Measurements from ENCODE around the gene TDRD6.

The TDRD6 gene

GRCh38 chr6:46684771-46685170 lies 2.9 kb upstream of the TDRD6 start:
- no peak for DNase-seq

GRCh38 chr6:46688117-46688965 lies 656 bp downstream of the TDRD6 start:
- no peak for DNase-seq

DNA sequence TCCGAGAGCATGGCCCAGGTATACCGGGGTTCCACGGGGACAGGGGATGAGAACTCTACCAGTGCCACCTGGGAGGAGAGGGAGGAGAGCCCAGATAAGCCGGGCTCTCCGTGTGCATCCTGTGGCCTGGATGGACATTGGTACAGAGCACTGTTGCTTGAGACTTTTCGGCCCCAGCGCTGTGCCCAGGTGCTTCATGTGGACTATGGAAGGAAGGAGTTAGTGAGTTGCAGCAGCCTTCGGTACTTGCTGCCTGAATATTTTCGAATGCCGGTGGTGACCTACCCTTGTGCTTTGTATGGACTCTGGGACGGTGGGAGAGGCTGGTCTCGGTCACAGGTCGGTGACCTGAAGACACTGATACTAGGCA lies 1.3 kb downstream of the TDRD6 start:
- DNase-seq = no peak

DNA sequence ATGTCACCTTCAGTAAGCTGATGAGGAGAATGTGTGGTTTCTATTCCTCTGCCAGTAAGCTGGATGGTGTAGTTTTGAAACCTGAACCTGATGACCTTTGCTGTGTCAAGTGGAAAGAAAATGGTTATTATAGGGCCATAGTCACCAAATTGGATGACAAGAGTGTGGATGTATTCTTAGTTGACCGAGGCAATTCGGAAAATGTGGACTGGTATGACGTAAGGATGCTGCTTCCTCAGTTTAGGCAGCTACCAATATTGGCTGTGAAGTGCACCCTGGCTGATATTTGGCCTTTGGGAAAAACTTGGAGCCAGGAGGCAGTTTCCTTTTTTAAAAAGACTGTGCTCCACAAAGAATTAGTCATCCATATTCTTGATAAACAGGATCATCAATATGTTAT lies 2.0 kb downstream of the TDRD6 start:
- no peak for DNase-seq

- DNase-seq = no peak
These were observed 2.6 kb downstream of the TDRD6 start for GRCh38 chr6:46690141-46690755.

DNA sequence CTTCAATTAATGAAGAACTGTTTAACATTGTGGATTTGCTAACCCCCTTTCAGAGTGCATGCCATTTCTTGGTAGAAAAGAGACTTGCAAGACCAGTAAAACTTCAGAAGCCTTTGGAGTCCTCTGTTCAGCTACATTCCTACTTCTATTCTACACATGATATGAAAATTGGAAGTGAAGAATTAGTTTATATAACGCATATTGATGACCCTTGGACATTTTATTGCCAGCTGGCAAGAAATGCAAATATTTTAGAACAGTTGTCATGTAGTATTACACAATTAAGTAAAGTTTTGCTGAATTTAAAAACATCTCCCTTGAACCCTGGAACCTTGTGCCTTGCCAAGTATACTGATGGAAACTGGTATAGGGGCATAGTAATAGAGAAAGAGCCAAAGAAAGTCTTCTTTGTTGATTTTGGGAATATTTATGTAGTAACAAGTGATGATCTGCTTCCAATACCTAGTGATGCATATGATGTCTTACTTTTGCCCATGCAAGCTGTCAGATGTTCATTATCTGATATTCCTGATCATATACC lies 3.3 kb downstream of the TDRD6 start:
- no peak for DNase-seq

GRCh38 chr6:46699970-46700369 lies 12.3 kb downstream of the TDRD6 start:
- no peak for DNase-seq

GRCh38 chr6:46704562-46704961 lies 16.9 kb downstream of the TDRD6 start:
- no peak for DNase-seq

- no peak for DNase-seq
These were observed 18.8 kb downstream of the TDRD6 start for GRCh38 chr6:46706464-46706863.

- DNase-seq = no peak
These were observed 23.8 kb downstream of the TDRD6 start for GRCh38 chr6:46711491-46711890.

GRCh38 chr6:46715141-46715540 lies 27.5 kb downstream of the TDRD6 start:
- DNase-seq = no peak

GRCh38 chr6:46719099-46719498 lies 31.4 kb downstream of the TDRD6 start:
- no peak for DNase-seq

- DNase-seq = no peak
These were observed 32.7 kb downstream of the TDRD6 start for GRCh38 chr6:46720401-46720800.

DNA sequence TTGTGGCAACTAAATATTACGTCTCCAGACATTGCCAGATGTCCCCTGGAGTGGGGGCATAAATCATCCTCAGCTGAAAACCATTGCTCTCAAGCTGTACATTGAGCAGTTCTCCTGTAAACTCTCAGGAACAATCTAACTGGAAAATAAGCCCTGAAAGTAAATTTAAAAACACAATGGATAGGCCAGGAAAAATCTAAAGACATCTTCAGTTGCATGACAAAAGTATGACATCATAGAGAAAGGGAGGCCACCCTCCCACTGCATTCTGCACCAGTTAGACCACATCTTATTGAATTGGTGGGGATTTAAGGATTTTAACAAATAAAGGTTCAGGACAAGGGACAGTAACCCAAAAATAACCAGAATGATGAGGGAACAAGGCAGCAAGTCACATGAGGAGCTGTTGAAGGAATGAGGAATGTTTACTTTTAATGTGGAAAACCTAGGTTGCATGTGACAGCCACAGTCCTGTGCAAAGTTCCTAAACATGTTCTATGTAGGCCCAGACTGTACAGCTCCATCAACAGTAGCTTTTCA lies 42.2 kb downstream of the TDRD6 start:
- DNase-seq = no peak

DNA sequence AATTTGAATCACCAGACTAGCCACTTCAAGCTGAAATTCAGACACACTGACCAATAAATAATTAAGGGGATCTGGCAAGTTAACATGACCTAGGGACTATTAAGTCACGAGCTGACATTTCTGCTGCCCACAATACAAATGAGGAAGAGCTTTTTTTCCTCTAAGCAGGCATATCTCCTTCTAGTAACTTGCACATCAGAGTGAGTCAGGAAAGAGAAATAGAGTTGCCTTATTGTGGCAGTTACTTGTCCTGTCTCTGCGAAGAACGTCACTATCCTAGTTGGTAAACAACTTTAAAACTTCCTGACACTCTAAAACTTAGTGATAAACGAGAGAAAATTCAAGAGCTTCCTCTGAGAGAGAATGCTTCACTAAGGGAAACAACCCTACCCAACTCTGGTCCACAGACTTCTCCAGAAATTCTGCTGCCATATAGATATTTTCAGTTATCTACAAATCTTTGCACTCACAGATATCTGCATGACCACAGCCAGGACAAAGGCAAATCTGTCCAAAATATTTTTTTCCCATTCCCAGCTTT lies 43.3 kb downstream of the TDRD6 start:
- DNase-seq = no peak

DNA sequence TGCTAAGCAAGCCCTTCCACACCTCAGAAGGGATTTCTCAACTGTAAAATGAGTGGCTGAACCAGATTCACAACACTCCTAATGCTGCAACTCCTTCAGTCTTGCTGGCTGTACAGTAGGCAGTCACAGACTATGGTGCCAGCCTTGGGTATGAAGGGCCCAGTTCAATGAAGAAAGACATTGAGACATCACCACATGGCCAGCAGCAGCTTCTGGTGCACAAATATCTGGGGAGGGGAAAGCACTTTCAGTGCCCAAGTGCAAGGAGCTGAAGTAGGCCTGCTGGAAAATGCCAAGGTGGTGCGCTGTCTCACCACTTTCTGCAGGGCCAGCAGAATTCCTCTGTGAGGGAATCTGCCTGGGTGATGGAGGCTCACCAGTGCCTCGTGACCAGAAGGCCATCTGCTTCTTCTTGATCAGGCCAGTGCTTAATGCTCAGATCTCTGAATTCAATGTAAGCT lies 45.7 kb downstream of the TDRD6 start:
- DNase-seq = no peak

GRCh38 chr6:46734867-46735719 lies 47.4 kb downstream of the TDRD6 start, which contains the start of gene PLA2G7:
TSS of gene PLA2G7 (minus strand) at chr6:46735375. CDS start at chr6:46722891, 12,484 bp downstream.
- no peak for DNase-seq

- DNase-seq = no peak
These were observed 48.0 kb downstream of the TDRD6 start for GRCh38 chr6:46735720-46736031.

- DNase-seq = no peak
These were observed 49.2 kb downstream of the TDRD6 start for GRCh38 chr6:46736906-46737305.

DNA sequence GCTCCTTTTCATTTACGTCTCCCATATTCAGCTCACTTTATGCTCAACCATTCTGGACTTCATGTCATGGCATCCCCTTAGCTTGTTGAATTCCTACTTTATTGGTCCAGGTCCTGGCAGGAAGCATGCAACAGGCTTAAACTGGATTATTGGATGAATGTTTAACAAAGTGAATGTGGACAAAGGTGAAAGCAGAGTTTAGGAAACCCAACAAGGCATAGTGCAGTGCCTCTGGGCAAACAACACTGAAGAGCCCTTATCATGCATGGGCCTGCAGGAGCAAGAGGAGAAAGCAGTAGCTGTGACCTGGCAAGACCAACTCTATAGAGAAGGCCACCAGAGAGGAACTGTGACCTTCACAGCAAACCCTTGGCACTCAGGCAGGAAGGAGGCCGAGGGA lies 53.8 kb downstream of the TDRD6 start:
- no peak for DNase-seq

GRCh38 chr6:46741910-46742309 lies 54.2 kb downstream of the TDRD6 start:
- DNase-seq = no peak

- no peak for DNase-seq
These were observed 55.9 kb downstream of the TDRD6 start for GRCh38 chr6:46743425-46744158.
